K562 (cell line): Measurements from ENCODE around the gene SLC25A44. TPM values are rescaled to one million over a fixed set of nuclear protein-coding genes. Genes with fewer than 3 reads are reported as not detected.

Source experiments
- ATAC-seq: fragments of 200-7000 bp; cut with Tn5 transposase; 3 replicates; pipeline ENCODE4 v1.9.1; 2020; ENCODE audit warnings: moderate library complexity
- BruUV-seq: library from RNA; stranded (reverse); fragments of 400-500 nt; replicated peaks from 2 replicates; lab custom pipeline; 2021; lab: Mats Ljungman, UMichigan
- CTCF ChIA-PET: fragments of 300-600 bp; formaldehyde crosslinking; extraction: SDS; loops from one replicate; lab custom pipeline; 2021; ENCODE audit warnings: low intra/inter-chr PET ratio; lab: Yijun Ruan, JAX
- POLR2A ChIA-PET: fragments of 300-600, 350-650 bp; sonication (Branson Sonifier 250); formaldehyde crosslinking; extraction: SDS; loops from one replicate; lab custom pipeline; 2021; ENCODE audit warnings: antibody characterized with exemption, inconsistent platforms; lab: Yijun Ruan, JAX
- DNase-seq, 4 experiments: peaks; one replicate each; pipeline versions ENCODE4 v3.0.0 to v3.0.0-alpha.2; 2011 to 2018; ENCODE audit warnings: low spot score in 3 of 4, mixed read lengths in 3 of 4; ENCODE audit errors: extremely low read depth in 1 of 4
- FAIRE-seq: peaks from 2 replicates; lab custom pipeline; 2011; peaks lifted over from hg19 to GRCh38; lab: Jason Lieb, UNC
- H2AFZ ChIP-seq: 2 replicates; pipeline ENCODE4 v1.6.0; 2011; ENCODE audit warnings: low read depth, low read length, control low read depth, inconsistent platforms
- H3K27ac ChIP-seq: fragments of 200-600 bp; 3 replicates; pipeline ENCODE4 v1.8.0; 2011; ENCODE audit warnings: low read depth, mild to moderate bottlenecking, control low read depth, inconsistent platforms, low read length, moderate library complexity, mixed read lengths; ENCODE audit errors: extremely low read depth
- H3K27me3 ChIP-seq, 2 experiments: fragments of 300-600 bp in 1 of 2; 2 replicates in 1 of 2; 3 replicates in 1 of 2; pipeline versions ENCODE4 v1.6.0 to v1.8.0; 2011; ENCODE audit warnings: inconsistent platforms in 2 of 2, low read length in 2 of 2, mild to moderate bottlenecking in 1 of 2, mixed read lengths in 1 of 2, moderate library complexity in 1 of 2; ENCODE audit not compliant: control insufficient read depth in 2 of 2, insufficient read depth in 2 of 2
- H3K36me3 ChIP-seq: fragments of 300-600 bp; 3 replicates; pipeline ENCODE4 v1.8.0; 2011; ENCODE audit warnings: mild to moderate bottlenecking, low read length, inconsistent platforms; ENCODE audit not compliant: control insufficient read depth, insufficient read depth
- H3K4me1 ChIP-seq, 2 experiments: fragments of 200-600 bp in 1 of 2; replicated peaks in 1 of 2; 2 replicates in 1 of 2; 3 replicates in 1 of 2; pipeline versions ENCODE4 v1.5.1 to v1.8.0; 2011; ENCODE audit warnings: inconsistent platforms in 2 of 2, low read length in 2 of 2, mild to moderate bottlenecking in 1 of 2, mixed read lengths in 1 of 2, moderate library complexity in 1 of 2; ENCODE audit not compliant: control insufficient read depth in 2 of 2, insufficient read depth in 2 of 2
- H3K4me2 ChIP-seq: 2 replicates; pipeline ENCODE4 v1.6.1; 2011; ENCODE audit warnings: low read length, control low read depth, inconsistent platforms, mixed read lengths; ENCODE audit not compliant: insufficient read depth
- H3K4me3 ChIP-seq: fragments of 200-600 bp; sonication (generic), shearing (Covaris generic); 2 replicates; pipeline ENCODE4 v1.5.1; 2016; ENCODE audit warnings: control low read depth, inconsistent platforms
- H3K79me2 ChIP-seq: fragments of 200-600 bp; 3 replicates; pipeline ENCODE4 v1.8.0; 2011; ENCODE audit warnings: low read length, inconsistent platforms; ENCODE audit not compliant: control insufficient read depth, insufficient read depth
- H3K9ac ChIP-seq, 2 experiments: 2 replicates each; pipeline versions ENCODE4 v1.6.0 to v1.6.1; 2011; ENCODE audit warnings: low read depth in 2 of 2, low read length in 2 of 2, control low read depth in 1 of 2, inconsistent platforms in 1 of 2, mild to moderate bottlenecking in 1 of 2, mixed read lengths in 1 of 2; ENCODE audit not compliant: insufficient read depth in 1 of 2
- H3K9me1 ChIP-seq: one replicate; pipeline ENCODE4 v1.6.0; 2011; ENCODE audit warnings: inconsistent platforms, mild to moderate bottlenecking, low read length, moderate library complexity; ENCODE audit not compliant: control insufficient read depth, insufficient read depth
- H3K9me3 ChIP-seq: replicated peaks from 2 replicates; pipeline ENCODE4 v1.5.1; 2011; ENCODE audit warnings: low read depth, low read length, inconsistent platforms; ENCODE audit not compliant: control insufficient read depth, insufficient read depth
- H4K20me1 ChIP-seq: replicated peaks from 2 replicates; pipeline ENCODE4 v1.6.1; 2011; ENCODE audit warnings: low read length, inconsistent platforms, mixed read lengths; ENCODE audit not compliant: control insufficient read depth, insufficient read depth
- ADNP ChIP-seq: fragments of 200-800 bp; sonication (Bioruptor generic); IDR thresholded peaks from 2 replicates; pipeline ENCODE4 v1.6.1; 2016; ENCODE audit warnings: missing genetic modification characterization, missing compliant biosample characterization
- ELF2 ChIP-seq: fragments of 250-450 bp; sonication (Bioruptor Pico); IDR thresholded peaks from 2 replicates; pipeline ENCODE4 v1.5.0; 2021; ENCODE audit warnings: mild to moderate bottlenecking
- FOXA3 ChIP-seq, 2 experiments: fragments of 450-650 bp in 1 of 2; sonication (generic) in 1 of 2; formaldehyde crosslinking; IDR thresholded peaks in 1 of 2; conservative IDR thresholded peaks in 1 of 2; 2 replicates each; pipeline versions ENCODE4 v1.4.0 to v1.8.0; 2020 to 2022; ENCODE audit warnings: mild to moderate bottlenecking in 2 of 2, missing genetic modification reagents in 1 of 2
- HMG20A ChIP-seq: fragments of 450-650 bp; formaldehyde crosslinking; conservative IDR thresholded peaks from 2 replicates; pipeline ENCODE4 v1.4.0; 2020; ENCODE audit warnings: mild to moderate bottlenecking, mixed read lengths
- NEUROD1 ChIP-seq: fragments of 150-350 bp; IDR thresholded peaks from 2 replicates; pipeline ENCODE4 v1.6.1; 2014; ENCODE audit warnings: borderline replicate concordance, low read length, low read depth; ENCODE audit not compliant: partially characterized antibody
- PTTG1 ChIP-seq: fragments of 450-650 bp; IDR thresholded peaks from 2 replicates; pipeline ENCODE4 v1.6.1; 2016; ENCODE audit warnings: low read depth, mild to moderate bottlenecking, missing genetic modification characterization, missing compliant biosample characterization
- RBM14 ChIP-seq: fragments of 200-400 bp; formaldehyde crosslinking; IDR thresholded peaks from 2 replicates; pipeline ENCODE4 v1.6.1; 2018; ENCODE audit warnings: low read depth, mild to moderate bottlenecking, low read length, moderate library complexity, borderline replicate concordance; ENCODE audit not compliant: insufficient read depth
- RBM34 ChIP-seq: fragments of 200-400 bp; formaldehyde crosslinking; IDR thresholded peaks from 2 replicates; pipeline ENCODE4 v1.6.1; 2018; ENCODE audit warnings: low read length, borderline replicate concordance; ENCODE audit not compliant: insufficient read depth
- SMAD3 ChIP-seq: fragments of 450-650 bp; formaldehyde crosslinking; conservative IDR thresholded peaks from 2 replicates; pipeline ENCODE4 v1.4.0; 2020; ENCODE audit warnings: mild to moderate bottlenecking
- SRSF3 ChIP-seq: fragments of 200-400 bp; formaldehyde crosslinking; IDR thresholded peaks from 2 replicates; pipeline ENCODE4 v1.6.1; 2016; ENCODE audit warnings: mild to moderate bottlenecking, low read length, moderate library complexity; ENCODE audit not compliant: insufficient read depth
- TEAD2 ChIP-seq: fragments of 450-650 bp; IDR thresholded peaks from 2 replicates; pipeline ENCODE4 v1.6.1; 2016; ENCODE audit warnings: missing genetic modification characterization, control low read depth, missing compliant biosample characterization
- TSC22D4 ChIP-seq: fragments of 450-650 bp; IDR thresholded peaks from 2 replicates; pipeline ENCODE4 v1.6.1; 2016; ENCODE audit warnings: missing genetic modification characterization, missing biosample characterization, control low read depth
- ZNF551 ChIP-seq: fragments of 250-450 bp; sonication (Bioruptor Pico); IDR thresholded peaks from 2 replicates; pipeline ENCODE4 v1.5.0; 2021; ENCODE audit warnings: mild to moderate bottlenecking, moderate library complexity
- WGBS: fragments of 100-300 bp; shearing (Covaris generic); methylation state at CpG from one replicate; pipeline ENCODE4 v1.1.6; 2016; ENCODE audit warnings: low coverage, mixed read lengths; ENCODE audit not compliant: insufficient coverage; ENCODE audit errors: missing lambda C conversion rate; 5-methylcytosine and 5-hydroxymethylcytosine counted together
- in situ Hi-C: fragments of 300-500 bp; cut with MboI; formaldehyde crosslinking; loops from 4 replicates; pipeline ENCODE4 v1.15.0; 2018; ENCODE audit warnings: inconsistent platforms, mixed read lengths
- intact Hi-C: fragments of 100-400 bp; cut with micrococcal nuclease; formaldehyde crosslinking; loops from 2 replicates; pipeline ENCODE4 v1.14.2; 2022
- polyA plus RNA-seq, 8 experiments: library from polyadenylated mRNA; depleted of rRNA in 4 of 8; stranded (reverse) in 5 of 8; unstranded in 3 of 8; fragments of >200 nt; fragmentation: Nextera tagmentation in 2 of 8; fragmentation: Illumina TruSeq in 1 of 8; extraction: Ambion mirVana in 2 of 8; extraction: Trizol in 1 of 8; gene quantifications; 2 replicates each; pipeline versions ENCODE4 v1.2.1 to v1.2.3, GENCODE V29; 2011 to 2014; ENCODE audit warnings: inconsistent platforms in 1 of 8, missing spikeins in 1 of 8
- total RNA-seq, 7 experiments: library from RNA; depleted of rRNA in 6 of 7; stranded (reverse); fragments of >200 nt in 6 of 7; fragmentation: Illumina TruSeq in 2 of 7; extraction: Trizol in 2 of 7; gene quantifications; 2 replicates each; pipeline versions ENCODE4 v1.2.1 to v1.2.3, GENCODE V29; 2011 to 2021; ENCODE audit warnings: low replicate concordance in 1 of 7
- TF ChIP-seq, protein P1 (sequence below): fragments of 250-450 bp; sonication (Bioruptor Pico); IDR thresholded peaks from 2 replicates; pipeline ENCODE4 v1.8.0; 2021; ENCODE audit warnings: borderline replicate concordance, mild to moderate bottlenecking, moderate library complexity; ENCODE audit not compliant: poor library complexity, severe bottlenecking

Gene SLC25A44
- total and polyA plus RNA-seq, 9 of the 15 experiments (the other 6 are each of a cell fraction or from before 2014, with no cell fraction given), result 4.4 to 22.8 (median 12.5) TPM

DNA sequence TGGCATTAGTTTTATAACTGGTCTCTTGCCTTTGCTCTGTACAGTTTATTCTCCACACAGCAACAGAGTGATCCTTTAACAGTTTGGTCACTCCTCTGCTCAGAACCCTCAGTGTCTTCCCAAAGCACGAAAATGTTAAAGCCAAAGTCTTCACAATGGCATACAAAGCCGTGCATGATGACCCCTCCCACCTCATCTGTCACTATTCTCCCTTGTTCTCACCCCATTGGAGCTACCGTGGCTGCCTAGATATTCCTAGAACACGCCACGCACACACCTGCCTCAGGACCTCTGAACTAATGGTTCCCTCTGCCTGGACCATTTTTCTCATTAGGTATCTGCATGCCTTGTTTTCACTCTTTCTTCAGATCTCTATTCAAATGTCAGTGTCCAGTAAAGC lies 49.2 kb upstream of the SLC25A44 start:
- H4K20me1 ChIP-seq, result 0 out of 2 replicates have a peak, but pooled peaks cover 5% of the 10 kb centered on the region
- H3K4me1 ChIP-seq, result peaks cover 5 to 14% of the 10 kb centered on the region in 2 experiments; a peak in 4 of 5 replicates
- in situ Hi-C loops, result loop anchor here (5.0 kb wide), 1 partner anchor 88 kb away; no protein-coding TSS in a partner anchor
- POLR2A ChIA-PET, result interaction anchor here (0.6 kb wide), 1 partner anchor 102 kb away, joined by 3 read pairs; no protein-coding TSS in a partner anchor
- H3K9ac ChIP-seq, result no peak overlapping the region
- ATAC-seq (no peak), DNase-seq (no peak), FAIRE-seq (no peak)
- H3K27me3 ChIP-seq, result no peaks in the 10 kb centered on the region
- CTCF ChIA-PET, result interaction anchor here (2.8 kb wide), 1 partner anchor 81 kb away, joined by 44 read pairs; no protein-coding TSS in a partner anchor
- no peaks in the 10 kb centered on the region for H3K9me3 ChIP-seq
- H3K36me3 ChIP-seq, result peaks cover under 1% of the 10 kb centered on the region; the same call in 1 of the 3 replicates
- H3K79me2 ChIP-seq, result no peaks in the 10 kb centered on the region
- BruUV-seq, result no TSS peak
- H3K27ac ChIP-seq, result no peak overlapping the region
- intact Hi-C loops, result loop anchor here (5.0 kb wide), 2 partner anchors 48 to 68 kb away; partner anchors contain the start of genes PMF1 and SLC25A44
- H3K4me2 ChIP-seq, result no peak overlapping the region
- TF ChIP-seq FOXA3 (CRISPR knock-in tag; conservative IDR thresholded peaks at IDR 0.05 in 1 of 2, IDR thresholded peaks at IDR 0.05 in 1 of 2) (no peak), RBM34 (no peak), ZNF551 (CRISPR knock-in tag) (no peak)
- H2AFZ ChIP-seq, result no peak overlapping the region
- no peak overlapping the region for H3K4me3 ChIP-seq
- WGBS, result 20% methylated on average over 5 of the region's 5 CpGs
- no peaks in the 10 kb centered on the region for H3K9me1 ChIP-seq

DNA sequence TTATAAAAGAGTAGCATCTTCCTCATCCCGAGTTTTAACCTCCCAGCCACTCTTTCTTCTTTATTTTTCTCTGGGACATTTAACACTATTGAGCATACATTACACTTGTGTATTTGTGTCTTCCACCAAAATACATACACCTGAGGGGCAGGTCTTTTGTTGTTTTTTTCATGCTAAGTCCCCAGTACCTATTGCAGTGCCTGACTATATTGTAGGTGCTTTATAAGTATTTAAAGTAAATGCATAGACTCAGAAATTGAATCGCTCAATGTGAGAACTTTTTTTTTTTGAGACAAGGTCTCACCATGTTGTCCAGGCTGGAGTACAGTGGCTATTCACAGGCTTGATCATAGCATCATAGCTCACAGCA lies 48.3 kb upstream of the SLC25A44 start:
- 17% methylated on average over 2 of the region's 2 CpGs for WGBS
- H3K9me1 ChIP-seq, result no peaks in the 10 kb centered on the region
- in situ Hi-C loops (loop anchor here (5.0 kb wide), 1 partner anchor 87 kb away; no protein-coding TSS in a partner anchor), intact Hi-C loops (loop anchor here (2.0 to 5.0 kb wide), 4 partner anchors 47 to 215 kb away; partner anchors contain the start of genes PMF1 and SLC25A44)
- H4K20me1 ChIP-seq, result 0 out of 2 replicates have a peak, but pooled peaks cover 3% of the 10 kb centered on the region
- no peaks in the 10 kb centered on the region for H3K36me3 ChIP-seq
- H3K9me3 ChIP-seq, result no peaks in the 10 kb centered on the region
- ChIA-PET POLR2A (interaction anchor here (0.6 kb wide), 3 partner anchors 77 to 166 kb away, joined by 3 read pairs; no protein-coding TSS in a partner anchor), CTCF (interaction anchor here (0.6 to 2.8 kb wide), 6 partner anchors 49 to 299 kb away, joined by 3 to 44 read pairs (median 4); no protein-coding TSS in a partner anchor)
- H3K79me2 ChIP-seq, result no peaks in the 10 kb centered on the region
- FAIRE-seq (no peak), DNase-seq (no peak), ATAC-seq (no peak)
- peaks cover 3 to 7% of the 10 kb centered on the region in 2 experiments; a peak in 1 of 5 replicates for H3K27me3 ChIP-seq
- H3K9ac ChIP-seq, result no peak overlapping the region
- H3K27ac ChIP-seq, result no peak overlapping the region
- H3K4me3 ChIP-seq, result no peak overlapping the region
- 0 out of 2 replicates have a peak overlapping the region, but pooled peaks have one; percentile 46 for H3K4me2 ChIP-seq
- H3K4me1 ChIP-seq, result peaks cover 5 to 14% of the 10 kb centered on the region in 2 experiments; a peak in 4 of 5 replicates
- H2AFZ ChIP-seq, result peak overlapping the region; percentile 81; the same call in 1 of the 2 replicates
- BruUV-seq, result no TSS peak
- TF ChIP-seq NEUROD1, result no peak
- no peak for TF ChIP-seq PTTG1 (tag)
- TF ChIP-seq SRSF3, result no peak
- TF ChIP-seq, protein P1, sequence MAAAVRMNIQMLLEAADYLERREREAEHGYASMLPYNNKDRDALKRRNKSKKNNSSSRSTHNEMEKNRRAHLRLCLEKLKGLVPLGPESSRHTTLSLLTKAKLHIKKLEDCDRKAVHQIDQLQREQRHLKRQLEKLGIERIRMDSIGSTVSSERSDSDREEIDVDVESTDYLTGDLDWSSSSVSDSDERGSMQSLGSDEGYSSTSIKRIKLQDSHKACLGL (CRISPR knock-in tag), result no peak
- no peak for TF ChIP-seq ELF2 (CRISPR knock-in tag)
- TF ChIP-seq RBM14, result no peak
- no peak for TF ChIP-seq HMG20A (CRISPR knock-in tag)
- TF ChIP-seq SMAD3 (CRISPR knock-in tag), result no peak
- no peak for TF ChIP-seq TEAD2 (tag)
- no peak for TF ChIP-seq ADNP (tag)
- no peak for TF ChIP-seq TSC22D4 (tag)
